Smooth muscle cell (in vitro differentiated cells): Measurements from ENCODE around the gene SHC4. TPM values are rescaled to one million over a fixed set of nuclear protein-coding genes. Genes with fewer than 3 reads are reported as not detected.

ENCODE experiments used
- DNase-seq: peaks from one replicate; lab custom pipeline; 2025; ENCODE audit not compliant: unreplicated experiment; lab: John Stamatoyannopoulos, UW
- H2AFZ ChIP-seq: fragments of 200-600 bp; sonication (generic); 2 replicates; pipeline ENCODE4 v1.6.0; 2016; ENCODE audit warnings: antibody characterized with exemption, low read depth, mild to moderate bottlenecking
- H3F3A ChIP-seq: fragments of 200-600 bp; sonication (generic); 2 replicates; pipeline ENCODE4 v1.6.0; 2017; ENCODE audit warnings: antibody characterized with exemption, low read depth
- H3K27ac ChIP-seq: fragments of 200-600 bp; sonication (generic); 2 replicates; pipeline ENCODE4 v1.5.1; 2016; ENCODE audit warnings: low read depth, mild to moderate bottlenecking
- H3K27me3 ChIP-seq: fragments of 200-600 bp; sonication (generic); 2 replicates; pipeline ENCODE4 v1.6.1; 2016; ENCODE audit warnings: low read depth, mild to moderate bottlenecking
- H3K36me3 ChIP-seq: fragments of 200-600 bp; sonication (generic); 2 replicates; pipeline ENCODE4 v1.5.1; 2016; ENCODE audit warnings: low read depth
- H3K4me1 ChIP-seq: fragments of 200-600 bp; sonication (generic); 2 replicates; pipeline ENCODE4 v1.5.1; 2016; ENCODE audit warnings: low read depth
- H3K4me2 ChIP-seq: fragments of 200-600 bp; sonication (generic); 2 replicates; pipeline ENCODE4 v1.6.0; 2016; ENCODE audit warnings: mild to moderate bottlenecking
- H3K4me3 ChIP-seq: fragments of 200-600 bp; sonication (generic); 2 replicates; pipeline ENCODE4 v1.5.1; 2016; ENCODE audit warnings: mild to moderate bottlenecking
- H3K79me2 ChIP-seq: fragments of 200-600 bp; sonication (generic); 2 replicates; pipeline ENCODE4 v1.6.0; 2016; ENCODE audit warnings: low read depth, mild to moderate bottlenecking
- H3K9ac ChIP-seq: fragments of 200-600 bp; sonication (generic); 2 replicates; pipeline ENCODE4 v1.6.0; 2016; ENCODE audit warnings: low read depth
- H3K9me3 ChIP-seq: fragments of 200-600 bp; sonication (generic); replicated peaks from 2 replicates; pipeline ENCODE4 v1.5.1; 2016; ENCODE audit warnings: low read depth
- H4K20me1 ChIP-seq: fragments of 200-600 bp; sonication (generic); 2 replicates; pipeline ENCODE4 v1.6.0; 2016; ENCODE audit warnings: low read depth
- CTCF ChIP-seq: fragments of 200-600 bp; sonication (generic); IDR thresholded peaks from 2 replicates; pipeline ENCODE4 v1.5.1; 2017; ENCODE audit warnings: borderline replicate concordance, mild to moderate bottlenecking, antibody characterized with exemption; ENCODE audit not compliant: insufficient read depth, poor library complexity, severe bottlenecking
- WGBS: methylation state at CpG from one replicate; pipeline ENCODE4 v1.1.7; 2016; ENCODE audit warnings: low lambda C conversion rate; 5-methylcytosine and 5-hydroxymethylcytosine counted together
- polyA plus RNA-seq: library from polyadenylated mRNA; unstranded; fragments of >200 nt; fragmentation: Nextera tagmentation; extraction: Ambion mirVana; gene quantifications from 2 replicates; pipeline ENCODE4 v1.2.1, GENCODE V29; 2016
- total RNA-seq: library from RNA; depleted of rRNA; stranded (reverse); fragments of >200 nt; gene quantifications from 2 replicates; pipeline ENCODE4 v1.2.3, GENCODE V29; 2014

SHC4 gene
- total and polyA plus RNA-seq, 2 experiments from 2014 or later, result 0.39 to 1.2 TPM

GRCh38 chr15:48875241-48875960 is 88.3 kb downstream of the SHC4 start:
- Histone ChIP-seq H3K9ac (no peak overlapping the region), H3F3A (no peaks in the 10 kb centered on the region), H3K4me2 (no peak overlapping the region), H3K36me3 (no peaks in the 10 kb centered on the region), H3K4me3 (no peak overlapping the region), H3K4me1 (peaks cover 13% of the 10 kb centered on the region), H3K9me3 (no peaks in the 10 kb centered on the region), H4K20me1 (peaks cover 12% of the 10 kb centered on the region), H2AFZ (no peak overlapping the region), H3K27me3 (no peaks in the 10 kb centered on the region), H3K79me2 (peaks cover 16% of the 10 kb centered on the region), H3K27ac (no peak overlapping the region)
- 87% methylated on average over 2 of the region's 2 CpGs for WGBS
- no peak for DNase-seq
- TF ChIP-seq CTCF, result no peak

- Histone ChIP-seq H2AFZ (no peak overlapping the region), H3K9me3 (no peaks in the 10 kb centered on the region), H3K4me1 (peaks cover 8% of the 10 kb centered on the region), H3K9ac (no peak overlapping the region), H4K20me1 (no peaks in the 10 kb centered on the region), H3F3A (peaks cover 6% of the 10 kb centered on the region), H3K36me3 (no peaks in the 10 kb centered on the region), H3K4me3 (no peak overlapping the region), H3K79me2 (no peaks in the 10 kb centered on the region), H3K4me2 (no peak overlapping the region), H3K27me3 (no peaks in the 10 kb centered on the region), H3K27ac (no peak overlapping the region)
- no peak for TF ChIP-seq CTCF
- DNase-seq, result no peak
- 84% methylated on average over 2 of the region's 2 CpGs for WGBS
These were observed 91.1 kb downstream of the SHC4 start for GRCh38 chr15:48872632-48873031.

GRCh38 chr15:48871542-48871941 is 92.2 kb downstream of the SHC4 start:
- H3K36me3 ChIP-seq, result no peaks in the 10 kb centered on the region
- H3K4me3 ChIP-seq, result no peak overlapping the region
- no peak overlapping the region for H2AFZ ChIP-seq
- H3K4me1 ChIP-seq, result peaks cover 10% of the 10 kb centered on the region
- no peaks in the 10 kb centered on the region for H3K79me2 ChIP-seq
- no peak overlapping the region for H3K27ac ChIP-seq
- no peaks in the 10 kb centered on the region for H3K27me3 ChIP-seq
- no peak overlapping the region for H3K9ac ChIP-seq
- peaks cover 7% of the 10 kb centered on the region for H3F3A ChIP-seq
- H3K4me2 ChIP-seq, result no peak overlapping the region
- no peak for TF ChIP-seq CTCF
- no peaks in the 10 kb centered on the region for H4K20me1 ChIP-seq
- H3K9me3 ChIP-seq, result no peaks in the 10 kb centered on the region
- no peak for DNase-seq

- TF ChIP-seq CTCF, result no peak
- Histone ChIP-seq H3K27ac (no peak overlapping the region), H2AFZ (no peak overlapping the region), H3K4me1 (peaks cover 22% of the 10 kb centered on the region), H3K9ac (no peak overlapping the region), H3K79me2 (no peaks in the 10 kb centered on the region), H3K4me2 (no peak overlapping the region), H3K9me3 (no peaks in the 10 kb centered on the region), H3K4me3 (no peak overlapping the region), H3K36me3 (no peaks in the 10 kb centered on the region), H3K27me3 (no peaks in the 10 kb centered on the region), H3F3A (peaks cover 7% of the 10 kb centered on the region), H4K20me1 (no peaks in the 10 kb centered on the region)
- DNase-seq, result no peak
- WGBS, result 95% methylated on average over 1 of the region's 1 CpG
These were observed 93.8 kb downstream of the SHC4 start for GRCh38 chr15:48869966-48870365.
